GM12872 (cell line): ENCODE data around the gene PLCD3.

ENCODE experiments used
- CTCF ChIP-seq: IDR thresholded peaks from 3 replicates; pipeline ENCODE4 v1.5.1; 2011; ENCODE audit warnings: low read depth, mild to moderate bottlenecking, low read length, moderate library complexity; ENCODE audit not compliant: insufficient read depth

The PLCD3 gene

GRCh38 chr17:45132320-45132571 is at the start of gene PLCD3:
PLCD3 (minus strand) TSS chr17:45132515; CDS start chr17:45132410, 105 bp downstream.
- TF ChIP-seq CTCF: no peak

GRCh38 chr17:45177563-45177962 is 45.2 kb upstream of the PLCD3 start:
- TF ChIP-seq CTCF: no peak

- no peak for TF ChIP-seq CTCF
These were observed 43.4 kb upstream of the PLCD3 start for GRCh38 chr17:45175759-45176115.

GRCh38 chr17:45172541-45173286 is 40.4 kb upstream of the PLCD3 start:
- no peak; the same call in 2 of the 3 replicates for TF ChIP-seq CTCF

- TF ChIP-seq CTCF: no peak
These were observed 39.9 kb upstream of the PLCD3 start for GRCh38 chr17:45172232-45172540.

- TF ChIP-seq CTCF: no peak
These were observed 39.3 kb upstream of the PLCD3 start for GRCh38 chr17:45171338-45172231.

- TF ChIP-seq CTCF: no peak
These were observed 38.6 kb upstream of the PLCD3 start for GRCh38 chr17:45170931-45171337.
